Esophagus squamous epithelium (tissue), 4 donors: ENCODE results near the gene FAF2.

Source experiments
- CTCF ChIP-seq, 6 experiments: fragments of 450-650 bp in 4 of 6; fragments of 200-600 bp in 2 of 6; sonication (generic) in 2 of 6; IDR thresholded peaks; one replicate each; pipeline ENCODE4 v1.5.1; 2016 to 2019; ENCODE audit warnings: antibody characterized with exemption in 6 of 6, mild to moderate bottlenecking in 4 of 6, moderate library complexity in 4 of 6
- POLR2A ChIP-seq, 4 donors: fragments of 450-650 bp; IDR thresholded peaks; one replicate each; pipeline ENCODE4 v1.6.1; 2017; ENCODE audit warnings: antibody characterized with exemption in 4 of 4, mild to moderate bottlenecking in 4 of 4, moderate library complexity in 3 of 4

DNA sequence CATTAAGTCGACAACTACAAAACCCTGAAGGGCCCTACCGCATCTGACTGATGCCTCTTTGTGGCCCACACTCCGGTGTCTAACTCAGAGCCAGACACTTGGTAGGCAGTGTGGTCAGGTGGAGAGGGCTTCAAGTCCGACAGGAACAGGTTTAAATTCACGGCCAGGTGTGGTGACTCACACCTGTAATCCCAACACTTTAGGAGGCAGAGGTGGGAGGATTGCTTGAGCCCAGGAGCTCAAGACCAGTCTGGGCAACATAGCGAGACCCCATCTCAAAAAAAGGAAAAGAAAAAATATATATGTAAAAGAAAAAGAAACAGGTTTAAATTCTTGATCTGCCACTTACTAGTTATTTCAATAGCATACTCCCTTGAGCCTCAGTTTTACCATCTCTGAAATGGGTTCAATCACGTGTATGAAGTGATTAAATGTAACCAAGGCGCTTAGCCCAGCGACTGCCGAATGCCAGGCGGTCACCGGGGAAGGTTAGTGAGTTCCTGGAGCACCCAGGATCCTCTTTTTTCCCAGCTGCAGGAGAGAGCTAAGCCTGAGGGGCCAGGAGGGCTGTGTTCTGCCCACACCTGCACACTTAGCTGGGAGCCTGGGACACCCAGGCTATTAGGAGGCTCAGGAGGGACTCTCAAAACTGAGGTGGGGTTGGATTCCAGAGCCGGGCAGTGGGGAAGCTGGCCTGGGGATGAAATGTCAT is 32.8 kb upstream of the FAF2 start:
- TF ChIP-seq POLR2A (IDR thresholded peaks at IDR 0.05) (peak in 1 of 4 donors; percentile 18), CTCF (IDR thresholded peaks at IDR 0.05) (no peak)
